HL-60 (cell line): ENCODE results near the gene TRIM23.

Experiments
- GABPA ChIP-seq: IDR thresholded peaks from 2 replicates; pipeline ENCODE4 v1.6.1; 2012; ENCODE audit warnings: low read depth
- POLR2AphosphoS5 ChIP-seq: IDR thresholded peaks from 2 replicates; pipeline ENCODE4 v1.6.1; 2012; ENCODE audit warnings: low read depth
- SPI1 ChIP-seq: IDR thresholded peaks from 2 replicates; pipeline ENCODE4 v1.6.1; 2012; ENCODE audit warnings: low read depth, mild to moderate bottlenecking, borderline replicate concordance
- TF ChIP-seq, protein P1 (sequence below): IDR thresholded peaks from 2 replicates; pipeline ENCODE4 v1.6.1; 2012; ENCODE audit warnings: low read depth; ENCODE audit not compliant: insufficient replicate concordance
- TF ChIP-seq, protein P2 (sequence below): IDR thresholded peaks from one replicate; pipeline ENCODE4 v1.5.1; 2011; ENCODE audit warnings: low read length, control low read depth, inconsistent platforms; ENCODE audit not compliant: insufficient read depth

DNA sequence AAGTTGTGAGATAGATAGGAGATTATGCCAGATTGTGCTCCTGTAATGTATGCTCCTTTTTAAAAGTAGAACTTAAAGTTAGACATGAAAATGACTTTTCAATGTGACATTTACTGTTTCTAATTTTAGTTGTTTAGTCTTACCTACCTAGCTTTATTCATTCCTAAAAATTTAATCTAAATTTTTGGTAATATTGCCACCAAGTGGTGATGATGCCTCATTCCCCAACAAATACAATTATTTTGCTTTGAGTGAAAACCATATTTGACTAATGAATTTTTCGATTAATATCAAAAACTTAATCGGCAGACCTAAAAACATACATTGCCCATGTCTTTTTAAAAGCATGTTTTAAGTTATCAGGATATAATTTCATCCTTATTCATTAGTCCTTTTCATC, 35.4 kb downstream of the TRIM23 start:
- TF ChIP-seq, protein P1, sequence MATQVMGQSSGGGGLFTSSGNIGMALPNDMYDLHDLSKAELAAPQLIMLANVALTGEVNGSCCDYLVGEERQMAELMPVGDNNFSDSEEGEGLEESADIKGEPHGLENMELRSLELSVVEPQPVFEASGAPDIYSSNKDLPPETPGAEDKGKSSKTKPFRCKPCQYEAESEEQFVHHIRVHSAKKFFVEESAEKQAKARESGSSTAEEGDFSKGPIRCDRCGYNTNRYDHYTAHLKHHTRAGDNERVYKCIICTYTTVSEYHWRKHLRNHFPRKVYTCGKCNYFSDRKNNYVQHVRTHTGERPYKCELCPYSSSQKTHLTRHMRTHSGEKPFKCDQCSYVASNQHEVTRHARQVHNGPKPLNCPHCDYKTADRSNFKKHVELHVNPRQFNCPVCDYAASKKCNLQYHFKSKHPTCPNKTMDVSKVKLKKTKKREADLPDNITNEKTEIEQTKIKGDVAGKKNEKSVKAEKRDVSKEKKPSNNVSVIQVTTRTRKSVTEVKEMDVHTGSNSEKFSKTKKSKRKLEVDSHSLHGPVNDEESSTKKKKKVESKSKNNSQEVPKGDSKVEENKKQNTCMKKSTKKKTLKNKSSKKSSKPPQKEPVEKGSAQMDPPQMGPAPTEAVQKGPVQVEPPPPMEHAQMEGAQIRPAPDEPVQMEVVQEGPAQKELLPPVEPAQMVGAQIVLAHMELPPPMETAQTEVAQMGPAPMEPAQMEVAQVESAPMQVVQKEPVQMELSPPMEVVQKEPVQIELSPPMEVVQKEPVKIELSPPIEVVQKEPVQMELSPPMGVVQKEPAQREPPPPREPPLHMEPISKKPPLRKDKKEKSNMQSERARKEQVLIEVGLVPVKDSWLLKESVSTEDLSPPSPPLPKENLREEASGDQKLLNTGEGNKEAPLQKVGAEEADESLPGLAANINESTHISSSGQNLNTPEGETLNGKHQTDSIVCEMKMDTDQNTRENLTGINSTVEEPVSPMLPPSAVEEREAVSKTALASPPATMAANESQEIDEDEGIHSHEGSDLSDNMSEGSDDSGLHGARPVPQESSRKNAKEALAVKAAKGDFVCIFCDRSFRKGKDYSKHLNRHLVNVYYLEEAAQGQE, result no peak
- TF ChIP-seq, protein P2, sequence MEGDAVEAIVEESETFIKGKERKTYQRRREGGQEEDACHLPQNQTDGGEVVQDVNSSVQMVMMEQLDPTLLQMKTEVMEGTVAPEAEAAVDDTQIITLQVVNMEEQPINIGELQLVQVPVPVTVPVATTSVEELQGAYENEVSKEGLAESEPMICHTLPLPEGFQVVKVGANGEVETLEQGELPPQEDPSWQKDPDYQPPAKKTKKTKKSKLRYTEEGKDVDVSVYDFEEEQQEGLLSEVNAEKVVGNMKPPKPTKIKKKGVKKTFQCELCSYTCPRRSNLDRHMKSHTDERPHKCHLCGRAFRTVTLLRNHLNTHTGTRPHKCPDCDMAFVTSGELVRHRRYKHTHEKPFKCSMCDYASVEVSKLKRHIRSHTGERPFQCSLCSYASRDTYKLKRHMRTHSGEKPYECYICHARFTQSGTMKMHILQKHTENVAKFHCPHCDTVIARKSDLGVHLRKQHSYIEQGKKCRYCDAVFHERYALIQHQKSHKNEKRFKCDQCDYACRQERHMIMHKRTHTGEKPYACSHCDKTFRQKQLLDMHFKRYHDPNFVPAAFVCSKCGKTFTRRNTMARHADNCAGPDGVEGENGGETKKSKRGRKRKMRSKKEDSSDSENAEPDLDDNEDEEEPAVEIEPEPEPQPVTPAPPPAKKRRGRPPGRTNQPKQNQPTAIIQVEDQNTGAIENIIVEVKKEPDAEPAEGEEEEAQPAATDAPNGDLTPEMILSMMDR, result no peak
- TF ChIP-seq POLR2AphosphoS5 (no peak), GABPA (no peak), SPI1 (no peak)
